Spleen (tissue), 7 donors: ENCODE data around the gene FYN.

ENCODE experiments used
- CTCF ChIP-seq, 11 experiments: fragments of 200-600 bp in 7 of 11; fragments of 450-650 bp in 4 of 11; sonication (generic) in 4 of 11; IDR thresholded peaks in 8 of 11; conservative IDR thresholded peaks in 3 of 11; 1 replicate in 7 of 11; 2 replicates in 4 of 11; pipeline versions ENCODE4 v1.4.0 to v1.8.0; 2016 to 2021; ENCODE audit warnings: antibody characterized with exemption in 11 of 11, inconsistent platforms in 4 of 11, mild to moderate bottlenecking in 1 of 11
- POLR2A ChIP-seq, 3 donors: fragments of 450-650 bp; IDR thresholded peaks; one replicate each; pipeline ENCODE4 v1.5.1; 2017; ENCODE audit warnings: antibody characterized with exemption in 3 of 3, mild to moderate bottlenecking in 1 of 3
- donor health status: DM: no; HTN: no; CAD: no; lungs with moderate emphysema.
- donor health status: DM: no; HTN: no; CAD: no.
- donor health status: DM: no; HTN: no; CAD: no.

GRCh38 chr6:111918825-111919224 lies 45.6 kb upstream of the FYN start:
- TF ChIP-seq CTCF (IDR thresholded peaks at IDR 0.05 in 8 of 11, conservative IDR thresholded peaks at IDR 0.05 in 3 of 11) (no peak), POLR2A (IDR thresholded peaks at IDR 0.05) (no peak)
